Trophoblast cell (in vitro differentiated cells and primary cell): Measurements from ENCODE around the gene TNNT3.

Experiments used
- DNase-seq, 2 donors: peaks; one replicate each; pipeline ENCODE4 v3.0.0-alpha.2; 2016
- H2AFZ ChIP-seq: 2 replicates; pipeline ENCODE4 v1.6.1; 2013; ENCODE audit warnings: low read length, moderate library complexity, mild to moderate bottlenecking; ENCODE audit not compliant: insufficient read depth, poor library complexity
- H2AK5ac ChIP-seq: 2 replicates; pipeline ENCODE4 v1.6.1; 2013; ENCODE audit warnings: mild to moderate bottlenecking, low read length
- H2BK120ac ChIP-seq: 2 replicates; pipeline ENCODE4 v1.6.1; 2013; ENCODE audit warnings: low read length, mild to moderate bottlenecking, moderate library complexity; ENCODE audit not compliant: insufficient read depth, poor library complexity
- H2BK12ac ChIP-seq: 2 replicates; pipeline ENCODE4 v1.6.1; 2013; ENCODE audit warnings: mild to moderate bottlenecking, low read length, moderate library complexity
- H2BK5ac ChIP-seq: 2 replicates; pipeline ENCODE4 v1.6.1; 2013; ENCODE audit warnings: low read length, low read depth, moderate library complexity, mild to moderate bottlenecking; ENCODE audit not compliant: poor library complexity
- H3K14ac ChIP-seq: 2 replicates; pipeline ENCODE4 v1.6.1; 2013; ENCODE audit warnings: mild to moderate bottlenecking, low read length
- H3K18ac ChIP-seq: 2 replicates; pipeline ENCODE4 v1.6.1; 2013; ENCODE audit warnings: mild to moderate bottlenecking, low read length
- H3K23ac ChIP-seq: 2 replicates; pipeline ENCODE4 v1.6.1; 2013; ENCODE audit warnings: low read length
- H3K27ac ChIP-seq: 2 replicates; pipeline ENCODE4 v1.5.1; 2013; ENCODE audit warnings: low read depth, mild to moderate bottlenecking, inconsistent platforms, low read length, moderate library complexity
- H3K27me3 ChIP-seq: 2 replicates; pipeline ENCODE4 v1.6.1; 2013; ENCODE audit warnings: inconsistent platforms, mild to moderate bottlenecking, low read length, moderate library complexity; ENCODE audit not compliant: insufficient read depth
- H3K36me3 ChIP-seq, 2 experiments: 1 replicate in 1 of 2; 2 replicates in 1 of 2; pipeline ENCODE4 v1.6.1; 2013; ENCODE audit warnings: low read length in 2 of 2, mild to moderate bottlenecking in 2 of 2, moderate library complexity in 1 of 2; ENCODE audit not compliant: insufficient read depth in 2 of 2, control insufficient read depth in 1 of 2
- H3K4ac ChIP-seq: 2 replicates; pipeline ENCODE4 v1.6.1; 2013; ENCODE audit warnings: low read depth, mild to moderate bottlenecking, low read length, moderate library complexity
- H3K4me1 ChIP-seq, 2 experiments: 1 replicate in 1 of 2; 2 replicates in 1 of 2; pipeline ENCODE4 v1.6.1; 2013; ENCODE audit warnings: low read length in 2 of 2, mild to moderate bottlenecking in 2 of 2, moderate library complexity in 1 of 2; ENCODE audit not compliant: insufficient read depth in 2 of 2, control insufficient read depth in 1 of 2
- H3K4me2 ChIP-seq: 2 replicates; pipeline ENCODE4 v1.6.1; 2013; ENCODE audit warnings: inconsistent platforms, mild to moderate bottlenecking, low read length, moderate library complexity
- H3K4me3 ChIP-seq: 2 replicates; pipeline ENCODE4 v1.5.1; 2013; ENCODE audit warnings: mild to moderate bottlenecking, low read depth, low read length, inconsistent platforms
- H3K79me1 ChIP-seq: one replicate; pipeline ENCODE4 v1.6.1; 2013; ENCODE audit warnings: low read length
- H3K79me2 ChIP-seq: 2 replicates; pipeline ENCODE4 v1.6.1; 2013; ENCODE audit warnings: low read length, mild to moderate bottlenecking; ENCODE audit not compliant: control insufficient read depth, insufficient read depth, poor library complexity
- H3K9ac ChIP-seq: 2 replicates; pipeline ENCODE4 v1.6.1; 2013; ENCODE audit warnings: mild to moderate bottlenecking, low read length
- H3K9me3 ChIP-seq: 2 replicates; pipeline ENCODE4 v1.6.1; 2013; ENCODE audit warnings: low read depth, mild to moderate bottlenecking, control low read depth, inconsistent platforms, low read length; ENCODE audit not compliant: insufficient read depth
- H4K12ac ChIP-seq: 2 replicates; pipeline ENCODE4 v1.6.1; 2013; ENCODE audit warnings: low read depth, mild to moderate bottlenecking, low read length, moderate library complexity
- H4K8ac ChIP-seq: 2 replicates; pipeline ENCODE4 v1.6.1; 2013; ENCODE audit warnings: low read depth, mild to moderate bottlenecking, low read length, moderate library complexity
- H4K91ac ChIP-seq: one replicate; pipeline ENCODE4 v1.6.1; 2013; ENCODE audit warnings: low read depth, mild to moderate bottlenecking, low read length, moderate library complexity
- WGBS: extraction: QIAGEN DNeasy Blood & Tissue Kit; methylation state at CpG from one replicate; pipeline ENCODE4 v1.1.7; 2013; ENCODE audit warnings: missing lambda C conversion rate; ENCODE audit not compliant: insufficient read length, insufficient coverage; ENCODE audit errors: extremely low coverage; 5-methylcytosine and 5-hydroxymethylcytosine counted together

TNNT3 gene

DNA sequence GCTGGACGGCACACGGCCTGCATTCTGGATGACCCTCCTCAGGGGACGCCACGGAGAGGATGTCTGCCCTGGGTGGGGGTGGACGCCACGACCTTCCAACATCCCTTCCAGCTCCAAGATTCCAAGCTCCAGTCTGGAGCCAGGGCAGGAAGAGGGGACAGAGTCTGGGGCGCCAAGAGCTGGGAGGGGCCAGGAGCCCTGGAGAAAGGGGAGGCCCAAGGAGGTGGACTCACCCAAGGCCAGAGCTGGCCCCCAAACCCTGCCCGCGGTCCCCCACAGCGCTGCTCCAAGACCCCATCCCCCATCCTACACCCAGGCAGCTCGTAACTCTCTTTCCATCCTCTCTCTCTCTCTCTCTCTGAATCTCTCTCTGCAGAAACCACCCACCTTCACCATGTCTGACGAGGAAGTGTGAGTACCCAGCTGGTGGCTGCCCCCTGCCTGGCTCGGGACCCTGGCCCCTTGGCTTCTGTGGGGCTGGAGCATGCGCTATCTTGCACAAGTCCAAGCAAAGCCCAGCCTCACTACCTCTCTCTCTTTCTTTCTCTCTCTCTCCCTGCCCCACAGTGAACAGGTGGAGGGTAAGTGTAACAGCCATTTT is 3.1 kb downstream of the TNNT3 start:
- H3K4me1 ChIP-seq = peaks cover 13 to 14% of the 10 kb centered on the region in 2 experiments
- no peak overlapping the region for H4K12ac ChIP-seq

DNA sequence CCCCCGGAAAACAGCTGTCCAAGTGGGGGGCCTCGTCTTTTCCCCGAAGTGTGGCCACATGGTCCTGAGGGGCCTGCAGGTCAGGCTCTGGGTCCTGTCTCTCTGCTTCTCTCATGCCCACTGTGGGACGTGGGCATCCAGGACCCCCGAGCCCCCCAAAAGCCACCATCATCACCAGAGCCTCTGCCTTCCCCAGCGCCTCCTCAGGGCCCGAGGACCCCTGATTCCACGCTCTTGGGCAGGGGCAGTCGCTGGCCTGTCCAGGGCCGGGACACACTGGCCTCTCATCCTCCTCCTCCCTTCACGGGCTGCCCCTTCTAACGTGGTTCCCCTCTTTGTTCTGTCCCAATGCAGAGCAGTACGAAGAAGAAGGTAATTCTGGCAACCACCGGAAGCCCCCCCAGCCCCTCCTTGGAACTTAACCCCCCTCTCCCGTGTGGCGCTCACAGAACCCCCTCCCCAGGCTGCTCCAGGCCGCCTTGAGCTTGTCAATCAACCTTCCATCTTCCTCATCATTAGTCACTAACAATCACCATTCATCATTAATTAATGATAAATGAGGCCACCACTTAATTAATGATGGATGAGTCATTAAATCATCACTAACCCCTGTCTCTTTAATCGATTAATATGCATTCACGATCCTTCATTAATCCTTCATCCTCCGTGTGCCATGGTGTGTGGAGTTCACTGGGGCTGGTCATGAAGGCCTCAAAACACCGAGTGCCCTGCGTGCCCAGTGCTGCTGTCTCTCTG is 3.9 kb downstream of the TNNT3 start:
- H3K23ac ChIP-seq = no peak overlapping the region
- no peak overlapping the region for H3K4ac ChIP-seq
- H3K4me3 ChIP-seq = no peak overlapping the region
- H4K12ac ChIP-seq = no peak overlapping the region
- H3K4me2 ChIP-seq = no peak overlapping the region
- no peak overlapping the region for H3K27ac ChIP-seq
- H2BK12ac ChIP-seq = no peak overlapping the region
- WGBS = no CpG with 5 or more reads among the region's 22 CpGs
- H2BK5ac ChIP-seq = no peak overlapping the region
- no peak overlapping the region for H2AFZ ChIP-seq
- H3K79me2 ChIP-seq = no peaks in the 10 kb centered on the region
- H3K79me1 ChIP-seq = peaks cover 7% of the 10 kb centered on the region
- H4K8ac ChIP-seq = no peak overlapping the region
- H3K14ac ChIP-seq = no peak overlapping the region
- no peak overlapping the region for H2BK120ac ChIP-seq
- H3K27me3 ChIP-seq = no peaks in the 10 kb centered on the region
- no peak overlapping the region for H3K18ac ChIP-seq
- DNase-seq = no peak
- H2AK5ac ChIP-seq = no peak overlapping the region
- H3K9me3 ChIP-seq = no peaks in the 10 kb centered on the region
- H4K91ac ChIP-seq = no peak overlapping the region
- H3K4me1 ChIP-seq = peaks cover 18 to 21% of the 10 kb centered on the region in 2 experiments
- H3K9ac ChIP-seq = no peak overlapping the region
- H3K36me3 ChIP-seq = no peaks in the 10 kb centered on the region

More for the DNA sequence above, 3.1 kb downstream of the TNNT3 start:
- Histone ChIP-seq H2AFZ (no peak overlapping the region), H3K4me3 (no peak overlapping the region), H3K23ac (no peak overlapping the region), H4K91ac (no peak overlapping the region), H3K18ac (no peak overlapping the region), H3K27ac (no peak overlapping the region), H2AK5ac (no peak overlapping the region), H3K79me2 (no peaks in the 10 kb centered on the region), H2BK12ac (no peak overlapping the region), H3K36me3 (no peaks in the 10 kb centered on the region), H3K4me2 (no peak overlapping the region), H3K9me3 (no peaks in the 10 kb centered on the region), H3K27me3 (no peaks in the 10 kb centered on the region), H3K14ac (no peak overlapping the region), H3K79me1 (peaks cover 7% of the 10 kb centered on the region), H2BK120ac (no peak overlapping the region), H2BK5ac (no peak overlapping the region), H4K8ac (no peak overlapping the region), H3K4ac (no peak overlapping the region), H3K9ac (no peak overlapping the region)
- no peak for DNase-seq
- WGBS = no CpG with 5 or more reads among the region's 14 CpGs

DNA sequence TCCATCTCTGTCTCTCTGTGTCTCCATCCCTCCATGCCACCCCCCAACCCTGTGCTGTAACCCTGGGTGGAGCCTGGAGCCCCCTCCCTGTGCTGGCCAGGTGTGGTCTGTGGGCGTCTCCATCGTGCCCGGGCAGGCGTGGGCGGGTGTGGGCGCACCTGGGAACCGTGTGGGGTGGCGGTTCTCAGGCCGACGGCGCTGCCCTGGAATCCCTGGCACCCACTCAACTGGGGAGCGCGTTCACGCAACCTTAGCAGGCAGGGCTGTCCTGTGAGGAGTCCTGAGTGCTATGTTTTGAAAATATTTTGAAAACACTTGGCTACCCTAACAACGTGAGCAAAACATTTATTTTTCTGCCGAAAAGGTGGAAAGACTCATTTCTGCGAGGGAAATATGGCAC is 4.7 kb downstream of the TNNT3 start:
- Histone ChIP-seq H3K18ac (no peak overlapping the region), H2AK5ac (no peak overlapping the region), H3K4ac (no peak overlapping the region), H3K4me2 (no peak overlapping the region), H3K27ac (no peak overlapping the region), H2BK120ac (no peak overlapping the region), H2AFZ (no peak overlapping the region), H4K91ac (no peak overlapping the region), H2BK5ac (no peak overlapping the region), H2BK12ac (no peak overlapping the region), H3K9ac (no peak overlapping the region), H3K79me2 (no peaks in the 10 kb centered on the region), H3K79me1 (peaks cover 7% of the 10 kb centered on the region), H4K12ac (no peak overlapping the region), H3K14ac (no peak overlapping the region), H3K23ac (no peak overlapping the region), H3K9me3 (no peaks in the 10 kb centered on the region), H3K27me3 (no peaks in the 10 kb centered on the region), H3K4me1 (peaks cover 18 to 21% of the 10 kb centered on the region in 2 experiments), H4K8ac (no peak overlapping the region), H3K4me3 (no peak overlapping the region), H3K36me3 (no peaks in the 10 kb centered on the region)
- DNase-seq = no peak
- no CpG with 5 or more reads among the region's 17 CpGs for WGBS

DNA sequence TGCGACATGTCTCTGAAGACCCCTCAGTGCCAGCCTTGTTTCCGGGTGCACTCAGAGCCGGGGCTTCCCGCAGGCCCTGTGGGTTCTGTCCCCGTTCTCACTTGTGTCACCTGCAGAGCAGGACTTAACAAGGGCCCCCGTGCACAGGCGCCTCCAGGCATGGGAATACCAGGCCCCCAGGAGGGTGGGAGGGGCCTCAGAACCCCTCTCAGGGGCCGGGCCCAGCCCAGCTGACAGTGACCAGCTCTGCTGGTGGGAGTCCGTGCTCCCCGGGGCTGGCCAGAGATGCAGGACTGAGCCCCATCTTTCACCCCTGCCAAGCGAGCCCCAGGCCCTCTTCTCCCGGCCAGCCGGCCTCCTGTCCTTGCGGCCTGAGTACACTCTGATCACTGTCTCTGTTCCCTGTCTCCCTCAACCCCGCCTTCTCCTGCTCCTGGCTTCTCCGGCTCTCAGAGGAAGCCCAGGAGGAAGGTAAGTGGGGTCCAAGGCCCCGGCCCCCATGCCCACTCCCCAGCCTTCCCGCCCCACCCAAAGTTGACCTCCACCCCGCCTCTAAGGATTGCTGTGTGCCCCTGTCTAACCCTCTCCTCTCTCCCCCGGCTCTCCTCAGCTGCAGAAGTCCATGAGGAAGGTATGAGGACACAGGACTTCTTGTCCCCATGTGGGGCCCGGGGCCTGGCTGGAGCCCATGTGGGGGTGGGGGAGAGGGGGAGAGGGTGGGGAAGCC is 5.3 kb downstream of the TNNT3 start:
- no peak overlapping the region for H2AFZ ChIP-seq
- peaks cover 18 to 21% of the 10 kb centered on the region in 2 experiments for H3K4me1 ChIP-seq
- no peak overlapping the region for H4K91ac ChIP-seq
- no peak overlapping the region for H3K4me2 ChIP-seq
- H4K8ac ChIP-seq = no peak overlapping the region
- no peak overlapping the region for H3K9ac ChIP-seq
- H3K36me3 ChIP-seq = no peaks in the 10 kb centered on the region
- H4K12ac ChIP-seq = no peak overlapping the region
- no peak overlapping the region for H2BK120ac ChIP-seq
- H3K27ac ChIP-seq = no peak overlapping the region
- H2AK5ac ChIP-seq = no peak overlapping the region
- no peak overlapping the region for H2BK5ac ChIP-seq
- no peak overlapping the region for H3K4me3 ChIP-seq
- H3K79me1 ChIP-seq = peaks cover 7% of the 10 kb centered on the region
- WGBS = no CpG with 5 or more reads among the region's 21 CpGs
- H3K27me3 ChIP-seq = no peaks in the 10 kb centered on the region
- no peak overlapping the region for H3K23ac ChIP-seq
- H3K18ac ChIP-seq = no peak overlapping the region
- H3K9me3 ChIP-seq = no peaks in the 10 kb centered on the region
- no peak for DNase-seq
- H3K79me2 ChIP-seq = no peaks in the 10 kb centered on the region
- H3K14ac ChIP-seq = no peak overlapping the region
- no peak overlapping the region for H3K4ac ChIP-seq
- no peak overlapping the region for H2BK12ac ChIP-seq
